H1 (cell line): Measurements from ENCODE around the gene DOLK. TPM values are rescaled to one million over a fixed set of nuclear protein-coding genes. Genes with fewer than 3 reads are reported as not detected.

Experiments
- CTCF ChIA-PET: fragments of 300-600 bp; sonication (Branson Sonifier 250); formaldehyde crosslinking; loops from one replicate; lab custom pipeline; 2021; ENCODE audit not compliant: partially characterized antibody; lab: Charles Lee
- POLR2A ChIA-PET: fragments of 300-600 bp; sonication (Branson Sonifier 250); formaldehyde crosslinking; loops from one replicate; lab custom pipeline; 2021; ENCODE audit warnings: inconsistent platforms; ENCODE audit not compliant: partially characterized antibody; lab: Charles Lee
- DNase-seq, 2 experiments: peaks; one replicate each; pipeline versions ENCODE4 v3.0.0 to v3.0.0-alpha.2; 2010 to 2022; ENCODE audit warnings: low spot score in 2 of 2, low read depth in 1 of 2, mixed read lengths in 1 of 2
- FAIRE-seq: peaks from 2 replicates; lab custom pipeline; 2011; peaks lifted over from hg19 to GRCh38; lab: Jason Lieb, UNC
- H2AFZ ChIP-seq: 2 replicates; pipeline ENCODE4 v1.8.1; 2012; ENCODE audit warnings: low read length, inconsistent platforms
- H2AK5ac ChIP-seq: 2 replicates; pipeline ENCODE4 v1.6.1; 2013; ENCODE audit warnings: low read depth, low read length
- H2BK120ac ChIP-seq: replicated peaks from 2 replicates; pipeline ENCODE3; 2013; ENCODE audit warnings: low read depth, low read length, inconsistent platforms
- H2BK12ac ChIP-seq: 2 replicates; pipeline ENCODE4 v1.6.1; 2013; ENCODE audit warnings: low read depth, low read length
- H2BK15ac ChIP-seq: 2 replicates; pipeline ENCODE4 v1.6.1; 2013; ENCODE audit warnings: low read length
- H2BK20ac ChIP-seq: 2 replicates; pipeline ENCODE4 v1.6.1; 2013; ENCODE audit warnings: low read length
- H2BK5ac ChIP-seq: 2 replicates; pipeline ENCODE4 v1.6.1; 2013; ENCODE audit warnings: low read depth, low read length
- H3K14ac ChIP-seq: 2 replicates; pipeline ENCODE4 v1.6.1; 2013; ENCODE audit warnings: inconsistent platforms; ENCODE audit not compliant: insufficient read length
- H3K18ac ChIP-seq: 2 replicates; pipeline ENCODE4 v1.6.1; 2013; ENCODE audit warnings: low read length; ENCODE audit errors: extremely low read depth
- H3K23ac ChIP-seq: 2 replicates; pipeline ENCODE4 v1.6.1; 2013; ENCODE audit warnings: inconsistent platforms; ENCODE audit not compliant: insufficient read length
- H3K23me2 ChIP-seq: 2 replicates; pipeline ENCODE4 v1.6.1; 2013; ENCODE audit warnings: low read depth, low read length
- H3K27ac ChIP-seq: 2 replicates; pipeline ENCODE4 v1.6.1; 2011; ENCODE audit warnings: low read depth, low read length, inconsistent platforms
- H3K27me3 ChIP-seq, 4 experiments: replicated peaks in 1 of 4; 1 replicate in 1 of 4; 2 replicates in 3 of 4; pipeline versions ENCODE4 v1.6.1 to v1.8.1; 2011 to 2013; ENCODE audit warnings: low read length in 3 of 4, mild to moderate bottlenecking in 3 of 4, inconsistent platforms in 2 of 4, mixed read lengths in 2 of 4, moderate library complexity in 1 of 4; ENCODE audit not compliant: control insufficient read depth in 3 of 4, insufficient read depth in 3 of 4; ENCODE audit errors: extremely low read depth in 1 of 4
- H3K36me3 ChIP-seq, 4 experiments: 2 replicates each; pipeline versions ENCODE4 v1.6.1 to v1.8.1; 2011 to 2013; ENCODE audit warnings: mild to moderate bottlenecking in 4 of 4, low read length in 3 of 4, moderate library complexity in 2 of 4, control low read depth in 1 of 4, inconsistent platforms in 1 of 4; ENCODE audit not compliant: insufficient read depth in 4 of 4, control insufficient read depth in 2 of 4
- H3K4ac ChIP-seq: replicated peaks from 2 replicates; pipeline ENCODE3; 2013; ENCODE audit warnings: low read length, low read depth, mixed read lengths, inconsistent platforms; ENCODE audit not compliant: insufficient read length
- H3K4me1 ChIP-seq, 4 experiments: replicated peaks in 1 of 4; 1 replicate in 1 of 4; 2 replicates in 3 of 4; pipeline versions ENCODE4 v1.6.1 to v1.8.1; 2011 to 2013; ENCODE audit warnings: low read length in 3 of 4, inconsistent platforms in 2 of 4, mixed read lengths in 1 of 4; ENCODE audit not compliant: insufficient read depth in 4 of 4, control insufficient read depth in 3 of 4
- H3K4me2 ChIP-seq, 2 experiments: 2 replicates each; pipeline versions ENCODE4 v1.6.1 to v1.8.1; 2011 to 2013; ENCODE audit warnings: low read depth in 2 of 2, low read length in 2 of 2, control low read depth in 1 of 2, inconsistent platforms in 1 of 2, mild to moderate bottlenecking in 1 of 2; ENCODE audit not compliant: insufficient read depth in 1 of 2
- H3K4me3 ChIP-seq, 4 experiments: fragments of 200-600, 300-600 bp in 1 of 4; sonication (generic), shearing (Covaris generic), sonication (Bioruptor Twin) in 1 of 4; 2 replicates each; pipeline versions ENCODE4 v1.5.1 to v1.8.1; 2011 to 2016; ENCODE audit warnings: low read length in 4 of 4, low read depth in 3 of 4, control low read depth in 2 of 4, inconsistent platforms in 2 of 4, mild to moderate bottlenecking in 2 of 4, mixed read lengths in 1 of 4, moderate library complexity in 1 of 4; ENCODE audit not compliant: insufficient read depth in 2 of 4; ENCODE audit errors: extremely low read depth in 1 of 4
- H3K56ac ChIP-seq: replicated peaks from 2 replicates; pipeline ENCODE3; 2013; ENCODE audit warnings: low read depth, mild to moderate bottlenecking, mixed read lengths, low read length, inconsistent platforms; ENCODE audit not compliant: insufficient read length
- H3K79me1 ChIP-seq: 2 replicates; pipeline ENCODE4 v1.6.1; 2013; ENCODE audit warnings: low read depth, low read length, control low read depth
- H3K79me2 ChIP-seq, 2 experiments: 2 replicates each; pipeline versions ENCODE4 v1.6.1 to v1.8.1; 2012 to 2013; ENCODE audit warnings: low read length in 2 of 2, mild to moderate bottlenecking in 2 of 2, inconsistent platforms in 1 of 2; ENCODE audit not compliant: insufficient read depth in 2 of 2, control insufficient read depth in 1 of 2
- H3K9ac ChIP-seq, 4 experiments: replicated peaks in 1 of 4; 1 replicate in 1 of 4; 2 replicates in 3 of 4; pipeline versions ENCODE4 v1.6.1 to v1.8.1; 2011 to 2013; ENCODE audit warnings: low read depth in 3 of 4, low read length in 3 of 4, control low read depth in 2 of 4, mild to moderate bottlenecking in 2 of 4, moderate library complexity in 2 of 4, inconsistent platforms in 1 of 4; ENCODE audit errors: extremely low read depth in 1 of 4
- H3K9me3 ChIP-seq, 2 experiments: 2 replicates each; pipeline versions ENCODE4 v1.6.1 to v1.8.1; 2012 to 2013; ENCODE audit warnings: mild to moderate bottlenecking in 2 of 2, moderate library complexity in 2 of 2, control low read depth in 1 of 2, inconsistent platforms in 1 of 2, low read depth in 1 of 2, low read length in 1 of 2, mixed read lengths in 1 of 2; ENCODE audit not compliant: insufficient read depth in 2 of 2
- H4K20me1 ChIP-seq, 2 experiments: replicated peaks in 1 of 2; 2 replicates each; pipeline versions ENCODE3 to v1.8.1; 2011 to 2013; ENCODE audit warnings: inconsistent platforms in 2 of 2, low read length in 2 of 2, mild to moderate bottlenecking in 1 of 2; ENCODE audit not compliant: insufficient read depth in 2 of 2, control insufficient read depth in 1 of 2
- H4K5ac ChIP-seq: 2 replicates; pipeline ENCODE4 v1.6.1; 2013; ENCODE audit warnings: low read length, low read depth, mixed read lengths, inconsistent platforms; ENCODE audit not compliant: insufficient read length
- H4K8ac ChIP-seq: 2 replicates; pipeline ENCODE4 v1.8.0; 2013; ENCODE audit warnings: mild to moderate bottlenecking, moderate library complexity, low read length, inconsistent platforms; ENCODE audit not compliant: insufficient read depth; ENCODE audit errors: extremely low read depth
- H4K91ac ChIP-seq: replicated peaks from 2 replicates; pipeline ENCODE3; 2013; ENCODE audit warnings: low read length, mixed read lengths, inconsistent platforms; ENCODE audit not compliant: insufficient read length
- EP300 ChIP-seq, 2 experiments: IDR thresholded peaks; 1 replicate in 1 of 2; 2 replicates in 1 of 2; pipeline ENCODE4 v1.6.1; 2011 to 2012; ENCODE audit warnings: low read depth in 2 of 2, low read length in 2 of 2, mild to moderate bottlenecking in 2 of 2, borderline replicate concordance in 1 of 2, inconsistent platforms in 1 of 2, moderate library complexity in 1 of 2
- WGBS, 2 experiments: shearing (Covaris generic) in 1 of 2; methylation state at CpG; one replicate each; pipeline versions ENCODE4 v1.1.6 to v1.1.7; 2013 to 2015; ENCODE audit warnings: low lambda C conversion rate in 2 of 2, mixed read lengths in 2 of 2, inconsistent platforms in 1 of 2, low coverage in 1 of 2, missing lambda C conversion rate in 1 of 2; ENCODE audit not compliant: insufficient replicate concordance in 2 of 2, insufficient coverage in 1 of 2, insufficient read length in 1 of 2; ENCODE audit errors: extremely low coverage in 1 of 2, missing lambda C conversion rate in 1 of 2; 5-methylcytosine and 5-hydroxymethylcytosine counted together
- polyA plus RNA-seq, 7 experiments: library from polyadenylated mRNA; depleted of rRNA in 3 of 7; stranded (reverse) in 5 of 7; unstranded in 2 of 7; fragments of >200 nt in 5 of 7; fragments of 200-250 nt in 2 of 7; gene quantifications; 1 replicate in 5 of 7; 2 replicates in 1 of 7; 4 replicates in 1 of 7; pipeline versions ENCODE4 v1.2.1 to v1.2.3, GENCODE V29; 2011 to 2013; ENCODE audit warnings: missing spikeins in 2 of 7, mixed read lengths in 2 of 7
- total RNA-seq: library from RNA; stranded (reverse); fragmentation: NEBNext Ultra II Directional; extraction: Animal tissue kit (Norgen Biotek cat#: 25700); gene quantifications from 2 replicates; pipeline ENCODE4 v1.2.1, GENCODE V29; 2021

The DOLK gene
- total and polyA plus RNA-seq, 2 of the 8 experiments (the other 6 are each of a cell fraction or from before 2014, with no cell fraction given) = 17.2 to 44.3 TPM

GRCh38 chr9:128905964-128906363, 41.4 kb downstream of the DOLK start:
- Histone ChIP-seq H2AK5ac (no peak overlapping the region), H3K79me1 (peaks cover 6% of the 10 kb centered on the region), H3K9me3 (no peaks in the 10 kb centered on the region), H2AFZ (no peak overlapping the region), H4K91ac (no peak overlapping the region), H3K36me3 (peaks cover 17 to 36% (median 31%) of the 10 kb centered on the region in 4 experiments; a peak in 7 of 8 replicates), H4K20me1 (peaks cover 20 to 28% of the 10 kb centered on the region in 2 experiments), H3K18ac (no peak overlapping the region), H2BK120ac (no peak overlapping the region), H3K4me3 (no peak overlapping the region), H3K23ac (no peak overlapping the region), H4K5ac (no peak overlapping the region), H2BK5ac (no peak overlapping the region), H3K23me2 (no peaks in the 10 kb centered on the region), H2BK12ac (no peak overlapping the region), H2BK20ac (no peak overlapping the region), H3K4ac (no peak overlapping the region), H3K79me2 (peaks cover 0 to 54% of the 10 kb centered on the region in 2 experiments; a peak in 2 of 4 replicates), H2BK15ac (no peak overlapping the region), H3K9ac (no peak overlapping the region), H3K4me1 (peaks cover 0 to 4% (median 2%) of the 10 kb centered on the region in 4 experiments; a peak in 5 of 7 replicates), H3K4me2 (no peak overlapping the region), H3K27ac (no peak overlapping the region), H3K27me3 (no peaks in the 10 kb centered on the region), H4K8ac (no peak overlapping the region), H3K56ac (no peak overlapping the region), H3K14ac (no peak overlapping the region)
- WGBS, 2 experiments = 99% methylated on average over 6 of the region's 7 CpGs; no CpG with 5 or more reads in 1 of the 2 experiments
- POLR2A ChIA-PET = interaction anchor here (1.3 to 1.7 kb wide), 2 partner anchors 8 to 12 kb away, joined by 3 to 4 read pairs; no protein-coding TSS in a partner anchor
- no peak for FAIRE-seq
- CTCF ChIA-PET = interaction anchor here (0.6 to 1.4 kb wide), 6 partner anchors 20 to 831 kb away, joined by 3 to 4 read pairs (median 3); no protein-coding TSS in a partner anchor
- no peak for DNase-seq
- TF ChIP-seq EP300 (IDR thresholded peaks at IDR 0.05; ENCODE audit: borderline replicate concordance in 1 of 2, low read depth in 2 of 2, low read length in 2 of 2) = no peak
